Parathyroid adenoma (tissue), 2 donors: ENCODE data around the gene TBC1D3B.
"Not testable (repeated sequence)": the region's sequence is repeated elsewhere in the genome, so short reads cannot be mapped to it uniquely, and the experiment has no call there.

Experiments
- H2AFZ ChIP-seq: fragments of 300-600 bp; sonication (generic); one replicate; pipeline ENCODE4 v1.7.0; 2017; ENCODE audit warnings: antibody characterized with exemption, mild to moderate bottlenecking
- H3K27ac ChIP-seq: fragments of 300-600 bp; sonication (generic); one replicate; pipeline ENCODE4 v1.7.0; 2017
- H3K27me3 ChIP-seq: fragments of 300-600 bp; sonication (generic); one replicate; pipeline ENCODE4 v1.7.0; 2017; ENCODE audit warnings: low read length; ENCODE audit not compliant: control insufficient read depth, insufficient read depth
- H3K36me3 ChIP-seq: fragments of 300-600 bp; sonication (generic); one replicate; pipeline ENCODE4 v1.7.0; 2017; ENCODE audit warnings: low read length; ENCODE audit not compliant: control insufficient read depth, insufficient read depth
- H3K4me1 ChIP-seq: fragments of 300-600 bp; sonication (generic); one replicate; pipeline ENCODE4 v1.7.0; 2017; ENCODE audit warnings: control low read depth
- H3K4me2 ChIP-seq: fragments of 300-600 bp; sonication (generic); one replicate; pipeline ENCODE4 v1.7.0; 2017; ENCODE audit warnings: low read length
- H3K4me3 ChIP-seq: fragments of 300-600 bp; sonication (generic); one replicate; pipeline ENCODE4 v1.7.0; 2017; ENCODE audit warnings: low read depth, low read length
- H3K79me2 ChIP-seq: fragments of 300-600 bp; sonication (generic); one replicate; pipeline ENCODE4 v1.7.0; 2017; ENCODE audit warnings: control low read depth
- H3K9ac ChIP-seq: fragments of 300-600 bp; sonication (generic); one replicate; pipeline ENCODE4 v1.7.0; 2017; ENCODE audit warnings: mild to moderate bottlenecking
- H3K9me3 ChIP-seq: fragments of 300-600 bp; sonication (generic); one replicate; pipeline ENCODE4 v1.7.0; 2017; ENCODE audit warnings: low read length; ENCODE audit not compliant: control insufficient read depth
- CTCF ChIP-seq: fragments of 300-600 bp; sonication (generic); IDR thresholded peaks from one replicate; pipeline ENCODE4 v1.7.0; 2017; ENCODE audit warnings: antibody characterized with exemption, mild to moderate bottlenecking
- donor health status: primary hyperparathyroidism.

The TBC1D3B gene

DNA sequence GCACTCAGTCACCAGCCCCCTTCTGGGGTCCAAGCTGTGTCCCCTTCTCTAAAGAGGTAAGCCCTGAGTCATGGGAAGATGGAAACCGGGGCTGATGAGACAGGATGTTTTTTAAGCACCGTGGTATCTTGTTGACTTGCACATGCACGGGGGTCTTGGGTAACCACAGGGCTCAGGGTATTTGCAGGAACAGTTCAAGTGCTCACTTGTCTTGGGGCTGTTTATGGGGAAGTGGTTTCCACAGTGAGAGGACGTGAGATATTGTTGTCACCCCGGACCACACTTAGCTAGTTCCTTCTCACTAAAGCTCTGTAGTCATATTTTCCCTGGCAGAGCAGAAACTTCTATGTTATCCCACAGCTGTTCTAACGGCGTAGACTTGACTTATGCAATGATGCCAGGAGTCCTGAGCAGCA is 12.5 kb upstream of the TBC1D3B start:
- no peak for TF ChIP-seq CTCF
- Histone ChIP-seq H3K9me3 (no peaks in the 10 kb centered on the region), H3K4me3 (no peak overlapping the region), H3K36me3 (no peaks in the 10 kb centered on the region), H3K4me2 (no peak overlapping the region), H3K79me2 (no peaks in the 10 kb centered on the region), H2AFZ (no peak overlapping the region), H3K4me1 (no peaks in the 10 kb centered on the region), H3K9ac (no peak overlapping the region), H3K27me3 (no peaks in the 10 kb centered on the region), H3K27ac (no peak overlapping the region)

DNA sequence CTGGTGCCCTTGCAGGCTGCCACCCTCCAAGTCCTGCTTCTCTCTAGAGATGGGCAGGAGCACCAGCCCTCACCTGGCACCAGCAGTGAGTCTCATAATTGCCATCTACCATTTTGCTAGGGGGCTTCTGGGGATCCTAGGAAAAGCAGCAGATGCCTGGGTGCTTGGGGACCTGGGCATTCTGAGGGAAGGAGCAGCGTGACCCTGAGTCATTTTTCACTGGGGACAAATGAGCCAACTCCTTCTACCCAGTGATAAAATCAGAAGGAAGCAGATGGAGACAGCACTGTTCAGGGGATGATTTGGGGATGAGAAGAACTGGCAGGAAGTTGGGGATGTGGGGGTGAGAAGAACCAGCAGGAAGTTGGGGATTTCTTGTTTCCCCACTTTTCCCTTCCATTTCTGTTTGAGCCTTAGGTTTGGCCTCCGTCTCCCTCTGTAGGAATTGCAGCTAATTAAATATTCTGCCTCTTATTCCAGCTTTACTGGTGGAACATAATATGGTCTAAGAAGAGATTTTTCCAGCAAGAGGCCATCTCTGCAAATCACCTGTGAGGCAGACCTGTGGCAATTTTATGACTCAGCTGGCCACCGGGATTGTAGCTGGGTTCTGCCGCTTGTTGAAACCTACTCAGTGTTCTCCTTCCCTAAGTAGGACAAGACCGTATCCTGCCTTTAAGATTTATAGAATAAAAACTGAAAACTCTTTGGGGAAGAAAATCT is 11.7 kb upstream of the TBC1D3B start:
- H2AFZ ChIP-seq, H3K36me3 ChIP-seq, H3K27ac ChIP-seq, H3K9ac ChIP-seq, H3K9me3 ChIP-seq, H3K4me3 ChIP-seq, H3K4me1 ChIP-seq, H3K27me3 ChIP-seq, H3K79me2 ChIP-seq, H3K4me2 ChIP-seq: not testable (repeated sequence)

GRCh38 chr17:36186810-36187763 is 10.7 kb upstream of the TBC1D3B start:
- not testable (repeated sequence) for H3K27me3 ChIP-seq, H3K4me1 ChIP-seq, H3K79me2 ChIP-seq, H3K4me3 ChIP-seq, H3K36me3 ChIP-seq, H3K9me3 ChIP-seq, H3K27ac ChIP-seq, H3K9ac ChIP-seq, H3K4me2 ChIP-seq, H2AFZ ChIP-seq

GRCh38 chr17:36185416-36185815 is 9.0 kb upstream of the TBC1D3B start:
- H3K4me3 ChIP-seq: no peak overlapping the region
- H3K27ac ChIP-seq: no peak overlapping the region
- H2AFZ ChIP-seq: no peak overlapping the region
- no peaks in the 10 kb centered on the region for H3K36me3 ChIP-seq
- H3K9me3 ChIP-seq: no peaks in the 10 kb centered on the region
- H3K4me1 ChIP-seq: no peaks in the 10 kb centered on the region
- no peak for TF ChIP-seq CTCF
- no peaks in the 10 kb centered on the region for H3K27me3 ChIP-seq
- H3K79me2 ChIP-seq: no peaks in the 10 kb centered on the region
- no peak overlapping the region for H3K9ac ChIP-seq
- H3K4me2 ChIP-seq: no peak overlapping the region

DNA sequence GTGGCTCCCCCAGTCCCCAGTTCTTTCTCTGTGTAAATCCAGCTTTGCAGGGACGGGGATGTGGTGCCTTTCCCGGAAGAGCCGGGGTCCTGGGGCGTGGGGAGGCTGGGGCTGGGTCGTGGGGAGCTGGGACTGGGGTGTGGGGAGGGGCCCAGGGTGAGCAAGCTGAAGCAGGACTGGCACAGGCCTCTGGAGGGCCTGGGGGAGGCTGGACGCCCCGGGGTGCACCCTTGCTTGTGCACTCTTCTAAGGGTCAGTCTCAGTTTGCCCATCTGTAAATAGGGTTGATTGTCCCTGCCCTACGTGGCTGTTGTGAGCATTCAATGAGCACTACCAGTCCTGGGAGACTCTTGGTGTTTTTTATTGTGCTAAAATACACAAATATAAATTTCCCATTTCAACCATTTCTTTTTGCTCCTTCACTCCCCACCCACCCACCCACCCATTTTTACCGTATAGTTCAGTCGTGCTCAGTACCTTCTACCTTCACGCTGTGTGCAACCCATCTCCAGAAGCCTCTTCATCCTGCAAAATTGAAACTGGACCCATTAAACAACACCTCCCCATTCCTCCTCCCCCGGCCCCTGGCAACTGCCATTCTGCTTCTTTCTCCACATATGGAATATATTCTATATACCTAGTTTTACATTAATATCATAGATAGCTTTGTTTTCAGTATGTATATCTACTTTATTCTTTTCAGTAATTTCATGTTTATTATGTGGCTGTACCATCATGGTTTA is 7.8 kb upstream of the TBC1D3B start:
- Histone ChIP-seq H3K9me3 (no peaks in the 10 kb centered on the region), H3K27ac (no peak overlapping the region), H3K4me1 (no peaks in the 10 kb centered on the region), H3K79me2 (no peaks in the 10 kb centered on the region), H3K36me3 (no peaks in the 10 kb centered on the region), H3K4me3 (peak overlapping the region; percentile 71), H3K27me3 (no peaks in the 10 kb centered on the region), H2AFZ (peak overlapping the region; percentile 79), H3K9ac (no peak overlapping the region), H3K4me2 (peak overlapping the region; percentile 94)
- TF ChIP-seq CTCF: no peak
